Measurements from ENCODE around the gene COBL.
"Not testable (repeated sequence)": the region's sequence is repeated elsewhere in the genome, so short reads cannot be mapped to it uniquely, and the experiment has no call there.

Gene COBL

DNA sequence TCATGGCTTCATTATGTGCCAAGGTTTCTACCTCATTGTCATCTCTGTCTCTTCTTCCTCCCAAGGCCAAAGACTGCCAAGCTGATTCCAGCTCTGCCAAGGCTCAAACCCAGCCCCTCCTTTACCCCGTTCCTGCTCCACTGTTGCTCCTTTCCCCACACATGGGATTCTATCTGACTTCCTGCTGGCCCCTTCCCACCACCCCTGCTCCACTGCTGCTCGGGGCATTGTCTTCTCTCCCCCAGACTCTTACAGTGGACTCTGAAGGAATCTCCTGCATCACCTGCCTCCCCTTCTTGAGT is 86.3 kb downstream of the COBL start:
- DNase-seq (ENCODE audit: low read depth), result no peak

- DNase-seq (ENCODE audit: low read depth), result no peak
Measured at GRCh38 chr7:51229620-51230323, 86.8 kb downstream of the COBL start.

DNA sequence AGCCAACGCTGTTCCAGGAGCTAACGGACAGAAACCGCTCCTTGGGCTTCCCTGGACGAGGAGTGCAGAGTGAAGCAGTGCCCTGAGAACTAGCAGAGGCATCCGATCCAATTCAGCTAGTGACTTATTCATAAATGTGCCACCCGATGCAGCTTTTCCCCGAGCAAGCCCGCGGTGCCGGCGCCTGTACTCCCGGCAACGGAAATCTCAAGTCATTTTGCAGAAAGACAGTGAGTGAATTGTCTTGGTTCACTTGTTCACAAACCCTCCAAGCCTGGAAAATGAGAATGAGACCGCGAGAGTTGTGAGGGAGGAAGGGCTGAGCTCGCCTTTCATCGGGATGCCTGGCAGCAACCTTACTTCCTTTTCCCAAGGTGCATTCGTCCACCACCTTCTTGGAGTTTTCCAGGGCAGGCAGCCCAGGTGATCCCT is 87.5 kb downstream of the COBL start:
- no peak for DNase-seq (ENCODE audit: low read depth)

DNA sequence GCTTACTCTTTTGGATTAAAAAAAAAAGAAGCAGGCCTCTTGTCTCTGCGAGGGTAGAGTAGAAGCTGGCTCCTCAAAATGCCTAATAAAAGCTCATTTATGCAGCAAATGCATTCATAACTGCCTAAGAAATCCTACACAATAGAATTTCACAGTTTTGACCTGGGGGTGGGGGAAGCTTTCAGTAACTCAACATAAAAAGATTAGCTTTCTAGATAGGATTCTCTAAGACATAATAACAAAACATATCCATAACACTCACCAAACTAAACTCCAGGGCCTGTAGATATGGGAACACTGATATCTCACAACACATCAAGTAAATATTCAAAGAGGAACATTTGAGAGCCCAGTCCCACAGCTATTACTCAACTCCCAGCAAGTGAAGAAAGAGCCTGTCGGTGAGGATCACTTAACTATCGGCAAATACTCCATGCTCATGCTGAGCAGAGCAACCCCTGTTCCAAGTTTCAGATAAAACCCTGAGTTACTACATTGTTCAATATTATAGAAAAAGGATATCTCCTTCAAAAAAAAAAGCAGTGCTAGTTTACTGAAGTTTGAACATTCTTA is 88.1 kb downstream of the COBL start:
- no peak for DNase-seq (ENCODE audit: low read depth)

GRCh38 chr7:51227861-51228260 is 88.7 kb downstream of the COBL start:
- no peak for DNase-seq (ENCODE audit: low read depth)

GRCh38 chr7:51226916-51227535 is 89.6 kb downstream of the COBL start:
- no peak for DNase-seq (ENCODE audit: low read depth)

- DNase-seq (ENCODE audit: low read depth), result peak; percentile 8
Measured at GRCh38 chr7:51226063-51226755, 90.4 kb downstream of the COBL start.

DNA sequence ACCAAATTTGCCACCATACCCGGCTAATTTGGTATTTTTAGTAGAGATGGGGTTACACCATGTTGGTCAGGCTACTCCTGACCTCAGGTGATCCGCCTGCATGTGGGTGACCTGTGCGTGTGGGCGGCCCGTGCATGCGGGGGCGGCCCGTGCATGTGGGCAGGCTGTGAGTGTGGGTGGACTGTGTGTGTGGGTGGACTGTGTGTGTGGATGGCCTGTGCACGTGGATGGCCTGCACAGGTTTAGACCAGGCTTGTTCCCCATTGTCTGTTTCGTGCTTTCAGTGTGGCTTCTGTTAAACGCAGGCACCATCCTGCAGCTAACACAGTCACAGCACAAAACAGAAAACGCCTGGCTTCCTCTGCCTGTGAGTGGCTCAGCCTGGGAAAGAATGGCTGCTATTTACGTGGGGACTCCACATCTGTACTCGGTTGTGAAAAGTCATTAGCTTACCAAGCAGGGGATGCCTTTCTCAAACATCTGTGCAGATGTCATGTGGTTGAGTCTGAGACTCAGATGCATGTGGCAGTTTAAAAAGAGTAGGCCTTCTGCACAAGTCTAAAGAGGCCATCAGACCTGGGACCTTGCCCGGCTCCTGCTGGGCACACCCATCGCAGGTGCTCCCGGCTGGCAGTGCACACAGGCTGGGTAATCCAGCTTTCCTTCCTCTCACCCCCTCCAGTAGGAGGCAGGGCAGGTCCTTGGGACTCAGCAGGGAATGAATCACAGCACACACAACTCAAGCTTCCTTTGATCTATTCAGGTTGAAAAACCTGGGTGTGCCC is 91.6 kb downstream of the COBL start:
- no peak for DNase-seq (ENCODE audit: low read depth)

DNA sequence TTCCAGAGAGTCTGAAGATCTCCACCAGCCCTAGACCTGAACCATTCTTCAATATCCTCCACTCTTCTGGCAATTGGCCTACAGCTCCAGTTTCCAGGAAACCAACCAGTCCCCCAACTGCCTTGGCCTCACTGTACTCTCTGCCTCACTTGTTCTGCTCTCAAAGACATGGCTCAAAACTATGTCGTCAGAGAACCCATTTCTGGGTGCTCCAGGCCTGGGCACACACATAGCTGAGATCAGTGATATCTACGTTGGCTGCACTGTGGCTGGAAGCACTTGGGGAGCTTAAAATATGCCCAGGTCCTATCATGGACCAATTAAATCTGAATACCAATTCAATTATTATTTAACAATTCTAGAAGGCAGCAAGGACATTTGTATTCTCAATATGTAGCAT is 93.1 kb downstream of the COBL start:
- DNase-seq (ENCODE audit: low read depth), result no peak

DNA sequence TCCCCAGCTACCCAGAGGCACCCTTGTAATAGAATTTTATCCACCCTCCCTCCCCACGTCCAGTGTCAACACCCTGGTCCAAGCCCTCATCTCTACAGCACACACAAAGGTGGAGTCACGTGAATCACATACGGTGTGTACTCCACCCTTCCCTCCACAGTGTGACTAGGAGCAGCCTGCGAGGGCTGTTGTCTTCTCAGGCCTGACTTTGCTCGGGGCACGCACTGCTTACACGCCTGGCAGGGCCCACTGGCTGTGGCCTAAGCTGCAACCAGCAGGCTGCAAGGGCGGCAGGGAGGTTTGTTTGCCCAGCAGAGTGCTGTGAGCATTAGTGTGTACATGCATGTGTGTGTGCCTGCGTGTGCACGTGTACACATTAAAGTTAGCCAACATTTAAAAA is 93.7 kb downstream of the COBL start:
- no peak for DNase-seq (ENCODE audit: low read depth)

DNA sequence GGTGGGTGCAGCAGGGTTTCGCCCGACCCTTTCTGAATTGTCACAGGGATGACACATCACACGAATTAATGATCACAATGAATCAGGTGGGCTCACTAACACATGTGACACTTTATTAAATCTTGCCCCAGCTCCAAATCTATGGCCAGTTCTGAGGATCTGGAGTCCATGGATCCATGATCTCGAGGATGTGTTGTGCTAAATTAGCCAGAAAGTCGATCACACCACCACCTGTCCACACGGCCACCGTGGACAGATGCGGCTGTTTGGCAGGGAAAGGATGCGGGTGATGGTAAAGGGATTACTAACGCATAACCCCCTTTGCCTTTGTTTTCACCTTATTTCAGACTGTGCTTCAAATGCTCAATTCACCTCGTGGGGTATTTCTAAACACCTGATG is 96.4 kb downstream of the COBL start:
- no peak for DNase-seq (ENCODE audit: low read depth)

DNA sequence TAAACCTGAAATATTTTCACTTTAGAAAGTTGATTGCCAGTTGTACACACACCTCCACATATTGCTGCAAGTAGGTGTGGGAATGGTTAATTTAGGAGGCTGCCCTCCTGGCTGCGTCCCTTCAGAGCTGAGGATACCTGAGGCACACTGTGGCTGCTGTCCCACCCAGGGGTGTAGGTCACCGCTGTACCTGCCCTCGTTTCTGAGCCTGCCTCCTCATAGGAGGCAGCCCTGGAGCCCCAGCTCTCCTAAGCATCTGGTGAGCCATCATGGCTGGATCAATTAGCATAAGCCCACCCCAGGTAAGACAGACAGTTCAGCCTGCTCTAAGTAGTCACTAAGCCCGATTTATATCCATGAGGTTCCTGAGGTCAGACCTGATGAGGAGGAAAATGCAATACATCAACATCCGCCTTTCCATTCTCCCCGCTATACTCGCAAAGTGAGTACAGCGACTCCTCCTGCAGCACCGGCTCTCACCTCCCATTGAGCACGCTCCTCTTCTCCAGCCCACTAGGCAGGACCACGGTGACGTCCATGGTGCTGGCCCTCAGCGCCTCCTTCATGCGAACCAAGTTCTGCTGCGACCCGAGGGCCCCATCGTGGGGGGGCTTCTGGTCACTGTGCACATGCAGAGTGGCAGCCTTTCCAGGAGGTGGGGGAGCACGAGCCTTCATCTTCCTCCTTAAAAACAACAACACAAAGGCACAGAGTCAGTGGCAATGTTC is 97.2 kb downstream of the COBL start:
- DNase-seq (ENCODE audit: low read depth), result no peak

DNA sequence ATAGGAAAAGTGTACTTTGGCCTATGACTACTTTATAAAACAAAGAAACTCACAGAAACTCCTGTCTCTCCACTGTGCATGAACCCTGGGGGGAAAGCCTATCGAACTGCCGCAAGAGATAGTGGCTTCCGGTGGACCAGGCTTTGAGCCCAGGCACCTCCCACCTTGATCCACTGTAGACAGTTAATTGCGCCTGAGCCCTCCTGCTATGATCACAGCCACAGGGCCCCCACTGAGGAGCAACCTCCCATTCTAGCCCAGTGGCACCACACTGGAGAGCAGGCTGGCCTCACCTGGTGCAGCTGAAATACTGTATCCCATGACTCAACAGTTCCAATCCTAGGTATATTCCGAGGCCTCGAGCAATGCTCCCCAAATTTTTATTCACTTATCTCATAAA is 98.8 kb downstream of the COBL start:
- DNase-seq (ENCODE audit: low read depth), result no peak

DNA sequence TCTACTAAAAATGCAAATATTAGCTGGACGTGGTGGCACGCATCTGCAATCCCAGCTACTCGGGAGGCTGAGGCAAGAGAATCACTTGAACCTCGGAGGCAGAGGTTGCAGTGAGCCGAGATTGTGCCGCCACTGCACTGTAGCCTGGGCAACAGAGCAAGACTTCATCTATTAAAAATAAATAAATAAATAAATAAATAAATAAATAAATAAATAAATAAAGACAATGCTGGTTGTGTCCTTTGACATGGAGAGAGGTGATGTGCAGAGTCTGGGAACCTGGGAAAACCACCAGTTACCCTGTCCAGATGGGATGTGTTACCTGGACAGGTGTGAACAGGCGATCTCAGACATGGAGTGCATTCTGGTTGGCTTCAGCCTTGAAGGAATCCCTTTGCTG is 102.5 kb downstream of the COBL start:
- DNase-seq (ENCODE audit: low read depth), result no peak

- DNase-seq (ENCODE audit: low read depth), result no peak
Measured at GRCh38 chr7:51213618-51214017, 103.0 kb downstream of the COBL start.

DNA sequence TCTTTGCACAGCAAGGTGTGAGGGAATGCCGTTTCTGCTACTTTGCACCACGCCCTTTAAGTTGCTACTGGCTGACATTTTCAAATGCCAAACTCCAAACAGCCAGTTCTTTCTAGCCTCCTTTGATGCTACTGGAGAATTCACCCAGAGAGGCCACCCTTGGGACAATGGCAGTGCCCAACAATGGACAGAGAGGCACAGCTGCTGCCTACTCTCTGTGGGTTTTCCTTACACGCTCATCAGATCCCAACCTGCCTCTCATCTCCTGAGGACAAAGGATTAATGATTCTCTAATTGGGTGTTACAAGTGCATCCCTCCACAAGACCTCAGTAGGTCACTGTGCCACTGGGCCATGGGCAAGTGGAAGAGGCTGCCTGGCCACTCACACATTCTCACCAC is 105.8 kb downstream of the COBL start:
- DNase-seq (ENCODE audit: low read depth), result no peak

GRCh38 chr7:51209426-51209825 is 107.2 kb downstream of the COBL start:
- no peak for DNase-seq (ENCODE audit: low read depth)

- not testable (repeated sequence) for DNase-seq (ENCODE audit: low read depth)
Measured at GRCh38 chr7:51208125-51208524, 108.5 kb downstream of the COBL start.

DNA sequence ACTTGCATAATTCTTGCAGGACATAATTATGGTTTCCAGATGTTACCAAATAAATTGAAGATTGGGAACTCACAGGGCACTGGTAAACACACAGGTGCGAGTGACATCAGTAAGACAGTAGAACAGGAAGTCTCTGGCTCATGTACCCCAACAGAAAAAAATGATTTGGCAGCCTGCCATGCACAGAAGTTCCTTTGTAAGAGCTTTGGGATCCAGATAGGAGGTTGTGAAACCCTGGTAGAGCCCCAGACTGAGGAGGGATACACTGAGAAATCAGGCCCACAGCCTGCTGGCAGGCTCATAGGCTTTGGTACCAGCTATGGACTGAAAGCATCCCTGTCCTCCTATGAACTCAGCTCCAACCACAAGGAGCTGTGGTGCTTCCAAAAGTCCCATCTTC is 118.0 kb downstream of the COBL start:
- no peak for DNase-seq (ENCODE audit: low read depth)

- DNase-seq (ENCODE audit: low read depth), result no peak
Measured at GRCh38 chr7:51190969-51191368, 125.6 kb downstream of the COBL start.

DNA sequence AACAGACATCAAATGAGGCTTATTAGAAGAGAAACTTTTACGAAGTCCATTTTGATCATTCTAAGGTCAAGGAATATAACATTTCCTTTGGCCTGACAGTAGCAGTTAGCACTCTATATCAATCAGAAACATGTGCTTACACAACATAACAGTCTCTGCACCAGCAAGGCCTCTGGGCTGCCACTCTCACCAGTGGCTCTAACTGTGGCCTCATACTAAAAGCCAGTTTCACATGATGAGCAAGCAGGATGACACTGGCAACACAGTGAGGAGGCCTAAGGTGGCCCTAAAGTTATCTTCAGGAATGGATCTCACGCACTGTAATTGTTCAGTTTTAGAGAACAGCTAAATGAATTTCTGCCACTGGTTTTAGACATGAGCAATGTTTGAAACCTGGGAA is 126.8 kb downstream of the COBL start:
- no peak for DNase-seq (ENCODE audit: low read depth)

DNA sequence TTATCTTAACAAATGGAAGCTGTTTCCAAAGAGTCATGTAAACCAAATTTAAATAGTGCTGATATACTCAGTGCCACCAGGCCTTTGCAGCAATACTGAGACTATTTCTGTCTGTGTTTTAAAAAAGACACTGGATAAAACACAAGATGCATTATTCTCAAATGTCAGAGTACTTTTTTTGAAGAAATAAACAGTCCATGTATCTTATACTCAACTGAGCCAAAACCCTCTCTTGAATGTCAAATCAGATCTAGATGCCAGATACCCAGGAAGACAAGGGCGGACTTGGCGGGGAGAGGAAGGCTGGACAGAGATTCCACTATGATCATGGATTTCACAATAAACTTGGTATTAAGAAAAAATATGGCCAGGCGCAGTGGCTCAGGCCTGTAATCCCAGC is 127.6 kb downstream of the COBL start:
- DNase-seq (ENCODE audit: low read depth), result no peak

Data from stromal cell of bone marrow (primary cell).